D721Med (cell line): Measurements from ENCODE around the gene PLD2.

Experiments
- DNase-seq: peaks from one replicate; pipeline ENCODE4 v3.0.0; 2011; ENCODE audit warnings: low spot score; ENCODE audit not compliant: insufficient read length
- FAIRE-seq: peaks from 2 replicates; lab custom pipeline; 2011; peaks lifted over from hg19 to GRCh38; lab: Jason Lieb, UNC
- TF ChIP-seq, protein P1 (sequence below): IDR thresholded peaks from 2 replicates; pipeline ENCODE4 v1.5.1; 2012; ENCODE audit warnings: mild to moderate bottlenecking, control low read depth; ENCODE audit not compliant: insufficient read depth; ENCODE audit errors: missing control alignments

PLD2 gene

DNA sequence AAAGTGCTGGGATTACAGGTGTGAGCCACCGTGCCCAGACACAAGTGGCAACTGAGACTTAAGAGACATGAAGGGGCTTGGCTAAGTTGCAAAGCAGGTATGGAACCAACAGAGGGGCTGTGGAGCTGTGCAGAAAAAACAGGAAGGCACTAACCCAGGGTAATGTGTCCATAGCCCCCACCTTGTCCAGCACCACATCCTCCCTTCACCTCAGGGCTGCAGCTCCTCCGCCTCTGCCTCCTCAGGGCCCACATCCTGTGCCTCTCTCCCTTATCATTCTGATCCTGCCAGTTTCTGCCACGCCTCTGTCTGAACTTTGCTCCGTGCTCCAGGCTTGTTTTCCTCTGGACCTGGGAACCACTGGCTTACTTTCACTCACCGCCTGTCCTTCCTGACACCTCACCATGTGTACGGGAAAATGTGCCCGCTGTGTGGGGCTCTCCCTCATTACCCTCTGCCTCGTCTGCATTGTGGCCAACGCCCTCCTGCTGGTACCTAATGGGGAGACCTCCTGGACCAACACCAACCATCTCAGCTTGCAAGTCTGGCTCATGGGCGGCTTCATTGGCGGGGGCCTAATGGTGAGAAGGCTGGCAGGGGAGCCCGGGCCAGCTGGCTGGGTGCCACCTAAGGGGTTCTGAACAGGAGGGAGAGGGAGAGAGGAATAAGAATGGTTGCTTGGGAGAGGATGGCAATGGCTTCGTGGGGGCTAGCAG is 35.3 kb upstream of the PLD2 start, which contains the start of gene TM4SF5:
TSS of gene TM4SF5 (plus strand) at position 368 of the 716 bp plus-strand sequence. CDS start at position 405, 37 bp downstream.
- FAIRE-seq, result no peak
- TF ChIP-seq, protein P1, sequence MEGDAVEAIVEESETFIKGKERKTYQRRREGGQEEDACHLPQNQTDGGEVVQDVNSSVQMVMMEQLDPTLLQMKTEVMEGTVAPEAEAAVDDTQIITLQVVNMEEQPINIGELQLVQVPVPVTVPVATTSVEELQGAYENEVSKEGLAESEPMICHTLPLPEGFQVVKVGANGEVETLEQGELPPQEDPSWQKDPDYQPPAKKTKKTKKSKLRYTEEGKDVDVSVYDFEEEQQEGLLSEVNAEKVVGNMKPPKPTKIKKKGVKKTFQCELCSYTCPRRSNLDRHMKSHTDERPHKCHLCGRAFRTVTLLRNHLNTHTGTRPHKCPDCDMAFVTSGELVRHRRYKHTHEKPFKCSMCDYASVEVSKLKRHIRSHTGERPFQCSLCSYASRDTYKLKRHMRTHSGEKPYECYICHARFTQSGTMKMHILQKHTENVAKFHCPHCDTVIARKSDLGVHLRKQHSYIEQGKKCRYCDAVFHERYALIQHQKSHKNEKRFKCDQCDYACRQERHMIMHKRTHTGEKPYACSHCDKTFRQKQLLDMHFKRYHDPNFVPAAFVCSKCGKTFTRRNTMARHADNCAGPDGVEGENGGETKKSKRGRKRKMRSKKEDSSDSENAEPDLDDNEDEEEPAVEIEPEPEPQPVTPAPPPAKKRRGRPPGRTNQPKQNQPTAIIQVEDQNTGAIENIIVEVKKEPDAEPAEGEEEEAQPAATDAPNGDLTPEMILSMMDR, result no peak
- DNase-seq, result no peak

DNA sequence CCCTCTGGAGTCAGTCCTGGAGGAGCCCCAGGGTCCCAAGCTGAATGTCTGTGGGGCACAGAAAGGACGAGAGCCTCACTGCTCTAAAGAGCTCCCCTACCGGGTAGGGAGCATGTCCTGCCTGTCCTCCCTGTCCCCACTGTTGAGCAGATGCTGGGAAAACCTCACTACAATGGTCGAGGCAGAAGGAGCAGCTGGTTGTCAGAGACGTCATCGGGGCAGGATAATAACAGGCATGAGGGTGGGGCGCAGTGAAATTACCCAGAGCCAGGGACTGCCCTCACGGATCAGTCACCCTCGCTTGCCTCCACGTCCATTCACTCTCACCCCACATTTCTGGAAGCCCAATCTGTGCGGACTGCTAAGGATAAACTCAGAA is 34.7 kb upstream of the PLD2 start:
- no peak for DNase-seq
- TF ChIP-seq, protein P1, result no peak
- no peak for FAIRE-seq

DNA sequence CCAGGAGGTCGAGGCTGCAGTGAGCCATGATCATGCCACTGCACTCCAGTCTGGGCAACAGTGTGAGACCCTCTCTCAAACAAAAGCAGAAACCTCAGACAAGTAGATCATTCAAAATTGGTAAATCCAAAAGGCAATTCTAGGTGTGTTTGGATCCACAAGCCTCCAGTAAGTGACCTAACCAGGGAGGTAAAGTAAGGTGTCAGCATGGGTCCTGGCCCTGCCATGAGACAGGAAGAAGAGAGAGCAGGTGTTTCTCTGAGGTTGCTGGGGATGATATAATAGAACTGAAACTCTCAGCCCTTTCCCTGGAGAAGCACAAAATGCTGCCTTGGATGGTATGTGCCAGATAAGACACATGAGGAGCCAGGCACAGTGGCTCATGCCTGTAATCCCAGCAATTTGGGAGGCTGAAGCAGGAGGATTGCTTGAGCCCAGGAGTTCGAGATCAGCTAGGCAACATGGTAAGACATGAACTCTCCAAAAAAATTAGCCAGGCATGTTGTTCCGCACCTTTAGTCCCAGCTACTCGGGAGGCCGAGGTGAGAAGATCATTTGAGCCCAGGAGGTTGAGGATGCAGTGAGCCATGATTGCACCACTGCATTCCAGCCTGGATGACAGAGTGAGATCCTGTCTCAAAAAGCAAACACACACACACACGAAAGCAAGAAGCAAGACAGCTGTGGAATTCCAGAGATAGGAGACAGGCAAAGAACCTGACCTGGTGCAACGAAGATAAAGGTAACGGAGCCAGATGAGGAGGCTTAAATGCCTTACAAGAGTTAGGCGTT is 28.8 kb upstream of the PLD2 start:
- TF ChIP-seq, protein P1, result no peak

DNA sequence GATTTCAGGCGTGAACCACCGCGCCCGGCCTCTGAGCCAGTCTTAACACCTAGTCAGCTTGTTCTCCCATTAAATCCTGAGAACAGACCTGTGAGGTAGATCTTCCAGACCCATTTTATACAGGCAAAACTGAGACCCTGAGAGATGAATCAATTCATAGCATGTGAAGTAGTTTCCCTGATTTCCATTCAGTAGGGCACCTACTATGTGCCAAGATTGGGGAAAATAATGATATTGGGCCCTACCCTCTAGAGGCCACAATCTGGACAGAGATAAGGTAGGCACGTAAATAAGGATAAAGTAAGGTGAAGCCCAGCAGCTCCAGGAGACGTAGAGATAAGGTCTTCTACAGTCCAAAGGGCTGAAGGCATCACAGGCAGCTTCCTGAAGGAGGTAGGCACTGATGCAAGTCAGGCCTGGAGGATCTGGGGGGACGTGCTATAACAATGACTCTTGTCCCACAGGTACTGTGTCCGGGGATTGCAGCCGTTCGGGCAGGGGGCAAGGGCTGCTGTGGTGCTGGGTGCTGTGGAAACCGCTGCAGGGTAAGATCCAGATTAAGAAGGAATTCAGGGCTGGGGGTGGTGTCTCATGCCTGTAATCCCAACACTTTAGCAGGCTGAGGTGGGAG is 26.5 kb upstream of the PLD2 start:
- DNase-seq (no peak), FAIRE-seq (no peak)
- TF ChIP-seq, protein P1, result no peak

More for the DNA sequence above, 28.8 kb upstream of the PLD2 start:
- FAIRE-seq, result no peak
- DNase-seq, result no peak

DNA sequence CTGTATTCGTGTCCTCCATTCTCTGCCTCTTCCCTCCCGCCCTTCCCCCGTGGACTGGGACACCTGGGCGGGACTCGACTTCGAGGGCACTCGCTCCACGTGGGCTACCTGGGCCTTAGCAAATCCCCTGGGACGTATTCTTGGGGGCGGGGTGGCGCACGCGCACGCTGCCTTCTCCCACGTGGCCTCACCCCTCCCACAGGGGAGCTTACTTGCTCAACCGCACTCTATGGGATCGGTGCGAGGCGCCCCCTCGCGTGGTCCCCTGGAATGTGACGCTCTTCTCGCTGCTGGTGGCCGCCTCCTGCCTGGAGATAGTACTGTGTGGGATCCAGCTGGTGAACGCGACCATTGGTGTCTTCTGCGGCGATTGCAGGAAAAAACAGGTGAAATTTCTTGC is 24.3 kb upstream of the PLD2 start:
- DNase-seq (no peak), FAIRE-seq (no peak)
- TF ChIP-seq, protein P1, result no peak

DNA sequence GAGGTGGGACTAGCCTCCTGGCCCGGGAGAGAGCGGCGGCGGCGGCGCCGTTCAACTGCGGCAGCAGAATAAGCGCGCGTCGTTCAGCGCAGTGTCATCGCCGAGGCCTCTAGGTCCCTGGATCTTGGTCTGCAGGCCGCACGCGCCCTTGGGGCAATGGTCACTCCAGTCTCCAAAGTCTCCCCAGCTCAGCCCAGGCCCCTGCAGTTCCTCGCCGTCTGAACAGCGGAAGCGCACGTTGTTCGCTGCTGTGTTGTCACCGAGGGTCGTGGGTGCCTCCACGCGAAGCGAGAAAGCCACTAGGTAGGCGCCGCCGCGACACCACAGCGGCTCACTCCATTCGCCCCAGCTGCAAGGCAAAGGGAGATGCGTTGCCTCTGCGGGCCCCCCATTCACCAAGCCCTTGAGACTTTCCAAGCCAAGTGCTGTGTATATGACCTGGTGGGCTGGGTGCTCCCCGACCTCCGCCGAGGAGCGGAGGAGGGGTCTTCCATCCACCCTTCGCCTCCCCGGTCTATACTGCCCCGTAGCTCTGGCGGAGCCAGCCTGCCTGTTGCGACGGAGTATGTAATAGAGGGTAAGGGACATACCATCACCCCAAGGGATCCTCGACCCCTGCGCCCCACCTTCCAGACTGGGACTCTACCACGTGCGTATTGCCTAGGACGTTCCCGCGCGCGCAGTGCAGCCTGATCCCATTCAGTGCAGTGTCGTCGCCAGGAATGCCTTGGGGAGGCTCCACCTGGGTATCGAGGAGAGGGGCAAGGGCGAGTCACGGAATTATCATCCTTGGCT is 21.4 kb upstream of the PLD2 start:
- FAIRE-seq (no peak), DNase-seq (no peak)
- TF ChIP-seq, protein P1, result no peak
